K562 (cell line): Measurements from ENCODE around the gene ELFN2. TPM values are rescaled to one million over a fixed set of nuclear protein-coding genes. Genes with fewer than 3 reads are reported as not detected.
A peak's percentile ranks its signal among the peaks of the same experiment; 100 is the strongest.

Experiments
- ATAC-seq: fragments of 200-7000 bp; cut with Tn5 transposase; 3 replicates; pipeline ENCODE4 v1.9.1; 2020; ENCODE audit warnings: moderate library complexity
- BruUV-seq: library from RNA; stranded (reverse); fragments of 400-500 nt; replicated peaks from 2 replicates; lab custom pipeline; 2021; lab: Mats Ljungman, UMichigan
- CTCF ChIA-PET: fragments of 300-600 bp; formaldehyde crosslinking; extraction: SDS; loops from one replicate; lab custom pipeline; 2021; ENCODE audit warnings: low intra/inter-chr PET ratio; lab: Yijun Ruan, JAX
- POLR2A ChIA-PET: fragments of 300-600, 350-650 bp; sonication (Branson Sonifier 250); formaldehyde crosslinking; extraction: SDS; loops from one replicate; lab custom pipeline; 2021; ENCODE audit warnings: antibody characterized with exemption, inconsistent platforms; lab: Yijun Ruan, JAX
- DNase-seq, 4 experiments: peaks; one replicate each; pipeline versions ENCODE4 v3.0.0 to v3.0.0-alpha.2; 2011 to 2018; ENCODE audit warnings: low spot score in 3 of 4, mixed read lengths in 3 of 4; ENCODE audit errors: extremely low read depth in 1 of 4
- FAIRE-seq: peaks from 2 replicates; lab custom pipeline; 2011; peaks lifted over from hg19 to GRCh38; lab: Jason Lieb, UNC
- H2AFZ ChIP-seq: 2 replicates; pipeline ENCODE4 v1.6.0; 2011; ENCODE audit warnings: low read depth, low read length, control low read depth, inconsistent platforms
- H3K27ac ChIP-seq: fragments of 200-600 bp; 3 replicates; pipeline ENCODE4 v1.8.0; 2011; ENCODE audit warnings: low read depth, mild to moderate bottlenecking, control low read depth, inconsistent platforms, low read length, moderate library complexity, mixed read lengths; ENCODE audit errors: extremely low read depth
- H3K27me3 ChIP-seq, 2 experiments: fragments of 300-600 bp in 1 of 2; 2 replicates in 1 of 2; 3 replicates in 1 of 2; pipeline versions ENCODE4 v1.6.0 to v1.8.0; 2011; ENCODE audit warnings: inconsistent platforms in 2 of 2, low read length in 2 of 2, mild to moderate bottlenecking in 1 of 2, mixed read lengths in 1 of 2, moderate library complexity in 1 of 2; ENCODE audit not compliant: control insufficient read depth in 2 of 2, insufficient read depth in 2 of 2
- H3K36me3 ChIP-seq: fragments of 300-600 bp; 3 replicates; pipeline ENCODE4 v1.8.0; 2011; ENCODE audit warnings: mild to moderate bottlenecking, low read length, inconsistent platforms; ENCODE audit not compliant: control insufficient read depth, insufficient read depth
- H3K4me1 ChIP-seq, 2 experiments: fragments of 200-600 bp in 1 of 2; replicated peaks in 1 of 2; 2 replicates in 1 of 2; 3 replicates in 1 of 2; pipeline versions ENCODE4 v1.5.1 to v1.8.0; 2011; ENCODE audit warnings: inconsistent platforms in 2 of 2, low read length in 2 of 2, mild to moderate bottlenecking in 1 of 2, mixed read lengths in 1 of 2, moderate library complexity in 1 of 2; ENCODE audit not compliant: control insufficient read depth in 2 of 2, insufficient read depth in 2 of 2
- H3K4me2 ChIP-seq: 2 replicates; pipeline ENCODE4 v1.6.1; 2011; ENCODE audit warnings: low read length, control low read depth, inconsistent platforms, mixed read lengths; ENCODE audit not compliant: insufficient read depth
- H3K4me3 ChIP-seq: fragments of 200-600 bp; sonication (generic), shearing (Covaris generic); 2 replicates; pipeline ENCODE4 v1.5.1; 2016; ENCODE audit warnings: control low read depth, inconsistent platforms
- H3K79me2 ChIP-seq: fragments of 200-600 bp; 3 replicates; pipeline ENCODE4 v1.8.0; 2011; ENCODE audit warnings: low read length, inconsistent platforms; ENCODE audit not compliant: control insufficient read depth, insufficient read depth
- H3K9ac ChIP-seq, 2 experiments: 2 replicates each; pipeline versions ENCODE4 v1.6.0 to v1.6.1; 2011; ENCODE audit warnings: low read depth in 2 of 2, low read length in 2 of 2, control low read depth in 1 of 2, inconsistent platforms in 1 of 2, mild to moderate bottlenecking in 1 of 2, mixed read lengths in 1 of 2; ENCODE audit not compliant: insufficient read depth in 1 of 2
- H3K9me1 ChIP-seq: one replicate; pipeline ENCODE4 v1.6.0; 2011; ENCODE audit warnings: inconsistent platforms, mild to moderate bottlenecking, low read length, moderate library complexity; ENCODE audit not compliant: control insufficient read depth, insufficient read depth
- H3K9me3 ChIP-seq: replicated peaks from 2 replicates; pipeline ENCODE4 v1.5.1; 2011; ENCODE audit warnings: low read depth, low read length, inconsistent platforms; ENCODE audit not compliant: control insufficient read depth, insufficient read depth
- H4K20me1 ChIP-seq: replicated peaks from 2 replicates; pipeline ENCODE4 v1.6.1; 2011; ENCODE audit warnings: low read length, inconsistent platforms, mixed read lengths; ENCODE audit not compliant: control insufficient read depth, insufficient read depth
- CCAR2 ChIP-seq: fragments of 200-400 bp; formaldehyde crosslinking; IDR thresholded peaks from 2 replicates; pipeline ENCODE4 v1.6.1; 2017; ENCODE audit warnings: mild to moderate bottlenecking, low read depth, low read length
- ELF1 ChIP-seq: fragments of 200-800 bp; sonication (Bioruptor generic); IDR thresholded peaks from 2 replicates; pipeline ENCODE4 v1.6.1; 2016; ENCODE audit warnings: missing genetic modification characterization, missing compliant biosample characterization
- L3MBTL2 ChIP-seq: fragments of 450-650 bp; IDR thresholded peaks from 2 replicates; pipeline ENCODE4 v1.6.1; 2016; ENCODE audit warnings: mild to moderate bottlenecking, moderate library complexity
- NCOR1 ChIP-seq: fragments of 450-650 bp; IDR thresholded peaks from 2 replicates; pipeline ENCODE4 v1.6.1; 2016; ENCODE audit warnings: mild to moderate bottlenecking, moderate library complexity
- PHF21A ChIP-seq: fragments of 450-650 bp; IDR thresholded peaks from 2 replicates; pipeline ENCODE4 v1.6.1; 2017; ENCODE audit warnings: low read depth, borderline replicate concordance
- RBBP5 ChIP-seq: fragments of 200-600 bp; sonication (generic); IDR thresholded peaks from 2 replicates; pipeline ENCODE4 v1.6.1; 2012; ENCODE audit warnings: borderline replicate concordance, mild to moderate bottlenecking, low read length, control low read depth, inconsistent platforms; ENCODE audit not compliant: insufficient read depth, poor library complexity, severe bottlenecking
- RBFOX2 ChIP-seq: fragments of 200-400 bp; formaldehyde crosslinking; IDR thresholded peaks from 2 replicates; pipeline ENCODE4 v1.6.1; 2017; ENCODE audit warnings: low read depth, mild to moderate bottlenecking, low read length, moderate library complexity
- RBM25 ChIP-seq: fragments of 200-400 bp; formaldehyde crosslinking; IDR thresholded peaks from 2 replicates; pipeline ENCODE4 v1.6.1; 2018; ENCODE audit warnings: low read length, low read depth, moderate library complexity; ENCODE audit not compliant: severe bottlenecking
- RBM34 ChIP-seq: fragments of 200-400 bp; formaldehyde crosslinking; IDR thresholded peaks from 2 replicates; pipeline ENCODE4 v1.6.1; 2018; ENCODE audit warnings: low read length, borderline replicate concordance; ENCODE audit not compliant: insufficient read depth
- SLC30A9 ChIP-seq: fragments of 250-450 bp; sonication (Bioruptor Pico); IDR thresholded peaks from 2 replicates; pipeline ENCODE4 v1.8.0; 2022; ENCODE audit warnings: mild to moderate bottlenecking, moderate library complexity
- SMARCC2 ChIP-seq: fragments of 450-650 bp; IDR thresholded peaks from 2 replicates; pipeline ENCODE4 v1.6.1; 2017; ENCODE audit warnings: antibody characterized with exemption, moderate library complexity, mild to moderate bottlenecking, low read depth
- SRSF3 ChIP-seq: fragments of 200-400 bp; formaldehyde crosslinking; IDR thresholded peaks from 2 replicates; pipeline ENCODE4 v1.6.1; 2016; ENCODE audit warnings: mild to moderate bottlenecking, low read length, moderate library complexity; ENCODE audit not compliant: insufficient read depth
- TCFL5 ChIP-seq: fragments of 250-450 bp; sonication (Bioruptor Pico); conservative IDR thresholded peaks from 2 replicates; pipeline ENCODE4 v1.6.1; 2021; ENCODE audit warnings: mild to moderate bottlenecking, moderate library complexity, matching md5 sums
- ZNF324 ChIP-seq: fragments of 250-450 bp; sonication (Bioruptor Pico); IDR thresholded peaks from 2 replicates; pipeline ENCODE4 v1.4.0; 2020; ENCODE audit warnings: mild to moderate bottlenecking
- ZNF347 ChIP-seq: fragments of 450-650 bp; formaldehyde crosslinking; IDR thresholded peaks from 2 replicates; pipeline ENCODE4 v1.4.0; 2020; ENCODE audit warnings: low read depth, mild to moderate bottlenecking, moderate library complexity
- ZNF695 ChIP-seq: fragments of 450-650 bp; formaldehyde crosslinking; IDR thresholded peaks from 2 replicates; pipeline ENCODE4 v1.4.0; 2020; ENCODE audit warnings: mild to moderate bottlenecking, moderate library complexity
- WGBS: fragments of 100-300 bp; shearing (Covaris generic); methylation state at CpG from one replicate; pipeline ENCODE4 v1.1.6; 2016; ENCODE audit warnings: low coverage, mixed read lengths; ENCODE audit not compliant: insufficient coverage; ENCODE audit errors: missing lambda C conversion rate; 5-methylcytosine and 5-hydroxymethylcytosine counted together
- in situ Hi-C: fragments of 300-500 bp; cut with MboI; formaldehyde crosslinking; loops from 4 replicates; pipeline ENCODE4 v1.15.0; 2018; ENCODE audit warnings: inconsistent platforms, mixed read lengths
- intact Hi-C: fragments of 100-400 bp; cut with micrococcal nuclease; formaldehyde crosslinking; loops from 2 replicates; pipeline ENCODE4 v1.14.2; 2022
- polyA plus RNA-seq, 8 experiments: library from polyadenylated mRNA; depleted of rRNA in 4 of 8; stranded (reverse) in 5 of 8; unstranded in 3 of 8; fragments of >200 nt; fragmentation: Nextera tagmentation in 2 of 8; fragmentation: Illumina TruSeq in 1 of 8; extraction: Ambion mirVana in 2 of 8; extraction: Trizol in 1 of 8; gene quantifications; 2 replicates each; pipeline versions ENCODE4 v1.2.1 to v1.2.3, GENCODE V29; 2011 to 2014; ENCODE audit warnings: inconsistent platforms in 1 of 8, missing spikeins in 1 of 8
- total RNA-seq, 7 experiments: library from RNA; depleted of rRNA in 6 of 7; stranded (reverse); fragments of >200 nt in 6 of 7; fragmentation: Illumina TruSeq in 2 of 7; extraction: Trizol in 2 of 7; gene quantifications; 2 replicates each; pipeline versions ENCODE4 v1.2.1 to v1.2.3, GENCODE V29; 2011 to 2021; ENCODE audit warnings: low replicate concordance in 1 of 7
- TF ChIP-seq, protein P1 (sequence below): fragments of 450-650 bp; formaldehyde crosslinking; IDR thresholded peaks from 2 replicates; pipeline ENCODE4 v1.4.0; 2020; ENCODE audit warnings: mild to moderate bottlenecking
- TF ChIP-seq, protein P2 (sequence below): fragments of 450-650 bp; formaldehyde crosslinking; IDR thresholded peaks from 2 replicates; pipeline ENCODE4 v1.4.0; 2022; ENCODE audit warnings: missing genetic modification characterization
- TF ChIP-seq, protein P3 (sequence below): sonication (generic); formaldehyde crosslinking; IDR thresholded peaks from 2 replicates; pipeline ENCODE4 v1.9.0; 2022; ENCODE audit warnings: mild to moderate bottlenecking, missing genetic modification reagents

The ELFN2 gene
- total and polyA plus RNA-seq, 9 of the 15 experiments (the other 6 are each of a cell fraction or from before 2014, with no cell fraction given), result not detected

DNA sequence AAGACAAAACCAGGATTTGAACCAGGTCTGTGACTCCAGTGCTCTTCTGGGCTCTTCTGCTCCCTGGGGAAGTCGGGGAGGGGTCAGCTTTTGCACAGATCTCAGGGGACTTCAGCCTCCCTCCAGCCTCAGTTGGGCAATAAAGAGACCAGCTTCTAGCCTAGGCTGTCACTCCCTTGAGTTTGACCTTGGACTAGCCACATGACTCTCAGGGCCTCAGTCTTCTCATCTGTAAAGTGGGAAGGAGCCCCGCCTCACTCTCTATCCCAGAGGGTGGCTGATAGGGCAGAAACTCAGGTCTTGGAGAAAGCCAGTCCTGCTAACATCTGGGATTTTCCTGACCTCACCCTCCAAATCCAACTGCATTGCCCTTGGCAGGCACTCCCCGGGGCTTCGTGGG, 38.7 kb downstream of the ELFN2 start (continued):
- no peak for TF ChIP-seq TCFL5 (CRISPR knock-in tag)
- TF ChIP-seq, protein P1, sequence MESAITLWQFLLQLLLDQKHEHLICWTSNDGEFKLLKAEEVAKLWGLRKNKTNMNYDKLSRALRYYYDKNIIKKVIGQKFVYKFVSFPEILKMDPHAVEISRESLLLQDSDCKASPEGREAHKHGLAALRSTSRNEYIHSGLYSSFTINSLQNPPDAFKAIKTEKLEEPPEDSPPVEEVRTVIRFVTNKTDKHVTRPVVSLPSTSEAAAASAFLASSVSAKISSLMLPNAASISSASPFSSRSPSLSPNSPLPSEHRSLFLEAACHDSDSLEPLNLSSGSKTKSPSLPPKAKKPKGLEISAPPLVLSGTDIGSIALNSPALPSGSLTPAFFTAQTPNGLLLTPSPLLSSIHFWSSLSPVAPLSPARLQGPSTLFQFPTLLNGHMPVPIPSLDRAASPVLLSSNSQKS, result no peak
- no peak for TF ChIP-seq ELF1 (tag)
- TF ChIP-seq RBM25, result peak; percentile 68

DNA sequence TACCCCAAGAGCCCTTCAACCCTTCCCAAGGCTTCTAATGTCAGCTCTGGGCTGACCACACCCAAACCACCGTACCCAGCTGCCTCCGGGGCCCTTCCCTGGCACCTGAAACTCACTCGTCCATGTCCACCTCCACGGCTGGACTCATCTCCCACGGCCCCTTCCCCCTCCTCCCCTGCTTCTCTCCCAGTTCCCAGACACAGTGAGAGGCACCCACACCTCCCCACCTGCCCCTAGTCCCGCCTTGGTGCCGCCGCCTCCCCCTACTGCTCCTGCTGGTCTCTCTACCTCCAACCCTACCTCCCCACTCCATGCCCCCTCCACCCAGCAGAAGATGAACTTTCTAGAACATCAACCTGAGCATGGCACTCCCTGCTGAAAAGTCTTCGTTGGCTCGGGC, 39.5 kb downstream of the ELFN2 start:
- ChIA-PET CTCF (no interaction called here), POLR2A (no interaction called here)
- no peak overlapping the region for H2AFZ ChIP-seq
- H4K20me1 ChIP-seq, result no peaks in the 10 kb centered on the region
- no TSS peak for BruUV-seq
- peaks cover 0 to 8% of the 10 kb centered on the region in 2 experiments; a peak in 2 of 5 replicates for H3K4me1 ChIP-seq
- DNase-seq, result no peak
- no peak overlapping the region for H3K27ac ChIP-seq
- in situ Hi-C loops (no loop called here), intact Hi-C loops (no loop called here)
- H3K4me2 ChIP-seq, result no peak overlapping the region
- no peaks in the 10 kb centered on the region for H3K36me3 ChIP-seq
- H3K27me3 ChIP-seq, result peaks cover 0 to 34% of the 10 kb centered on the region in 2 experiments; a peak in 3 of 5 replicates
- ATAC-seq, result no peak
- WGBS, result 3% methylated on average over 5 of the region's 10 CpGs
- no peak overlapping the region for H3K4me3 ChIP-seq
- no peak for FAIRE-seq
- no peaks in the 10 kb centered on the region for H3K9me3 ChIP-seq
- no peak overlapping the region for H3K9ac ChIP-seq
- TF ChIP-seq NCOR1 (no peak), RBM34 (no peak), RBFOX2 (no peak), CCAR2 (no peak), ZNF347 (CRISPR knock-in tag) (no peak), ZNF695 (CRISPR knock-in tag) (no peak), L3MBTL2 (no peak), RBBP5 (no peak), SRSF3 (no peak), SMARCC2 (no peak), PHF21A (no peak), ZNF324 (CRISPR knock-in tag) (no peak), SLC30A9 (CRISPR knock-in tag) (no peak)
- TF ChIP-seq, protein P2, sequence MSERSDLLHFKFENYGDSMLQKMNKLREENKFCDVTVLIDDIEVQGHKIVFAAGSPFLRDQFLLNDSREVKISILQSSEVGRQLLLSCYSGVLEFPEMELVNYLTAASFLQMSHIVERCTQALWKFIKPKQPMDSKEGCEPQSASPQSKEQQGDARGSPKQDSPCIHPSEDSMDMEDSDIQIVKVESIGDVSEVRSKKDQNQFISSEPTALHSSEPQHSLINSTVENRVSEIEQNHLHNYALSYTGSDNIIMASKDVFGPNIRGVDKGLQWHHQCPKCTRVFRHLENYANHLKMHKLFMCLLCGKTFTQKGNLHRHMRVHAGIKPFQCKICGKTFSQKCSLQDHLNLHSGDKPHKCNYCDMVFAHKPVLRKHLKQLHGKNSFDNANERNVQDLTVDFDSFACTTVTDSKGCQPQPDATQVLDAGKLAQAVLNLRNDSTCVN (CRISPR knock-in tag), result no peak
- TF ChIP-seq, protein P3, sequence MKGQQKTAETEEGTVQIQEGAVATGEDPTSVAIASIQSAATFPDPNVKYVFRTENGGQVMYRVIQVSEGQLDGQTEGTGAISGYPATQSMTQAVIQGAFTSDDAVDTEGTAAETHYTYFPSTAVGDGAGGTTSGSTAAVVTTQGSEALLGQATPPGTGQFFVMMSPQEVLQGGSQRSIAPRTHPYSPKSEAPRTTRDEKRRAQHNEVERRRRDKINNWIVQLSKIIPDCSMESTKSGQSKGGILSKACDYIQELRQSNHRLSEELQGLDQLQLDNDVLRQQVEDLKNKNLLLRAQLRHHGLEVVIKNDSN (CRISPR knock-in tag), result no peak
- no peaks in the 10 kb centered on the region for H3K9me1 ChIP-seq
- H3K79me2 ChIP-seq, result no peaks in the 10 kb centered on the region
